ENCODE results near the gene LIPN.

GRCh38 chr10:88819290-88819689 lies 59.5 kb downstream of the LIPN start:
- TF ChIP-seq CTCF (conservative IDR thresholded peaks at IDR 0.05 in 1 of 2, IDR thresholded peaks at IDR 0.05 in 1 of 2; ENCODE audit: low read depth in 1 of 2, low read length in 2 of 2) (no peak), EZH2 (IDR thresholded peaks at IDR 0.05; ENCODE audit: low read length, missing control alignments) (no peak)
